Keratinocyte (primary cell): ENCODE measurements around the gene MMD. TPM values are rescaled to one million over a fixed set of nuclear protein-coding genes. Genes with fewer than 3 reads are reported as not detected.

ENCODE experiments used
- DNase-seq: peaks from one replicate; pipeline ENCODE4 v3.0.0-alpha.2; 2011; ENCODE audit warnings: low read depth, missing footprints, low spot score
- FAIRE-seq: peaks from 2 replicates; lab custom pipeline; 2011; peaks lifted over from hg19 to GRCh38; lab: Jason Lieb, UNC
- H2AFZ ChIP-seq: 2 replicates; pipeline ENCODE4 v1.6.0; 2012; ENCODE audit warnings: low read length, control low read depth, inconsistent platforms; ENCODE audit not compliant: control insufficient read depth
- H3K27ac ChIP-seq: 2 replicates; pipeline ENCODE4 v1.5.1; 2011; ENCODE audit warnings: low read length; ENCODE audit not compliant: control insufficient read depth, insufficient read depth
- H3K27me3 ChIP-seq: 3 replicates; pipeline ENCODE4 v1.6.0; 2011; ENCODE audit warnings: low read length; ENCODE audit not compliant: control insufficient read depth, insufficient read depth; ENCODE audit errors: extremely low read depth
- H3K36me3 ChIP-seq, 2 experiments: 2 replicates in 1 of 2; 3 replicates in 1 of 2; pipeline ENCODE4 v1.5.1; 2011; ENCODE audit warnings: low read length in 2 of 2, mild to moderate bottlenecking in 1 of 2; ENCODE audit not compliant: control insufficient read depth in 2 of 2, insufficient read depth in 2 of 2; ENCODE audit errors: extremely low read depth in 1 of 2
- H3K4me1 ChIP-seq: 3 replicates; pipeline ENCODE4 v1.5.1; 2011; ENCODE audit warnings: low read length; ENCODE audit not compliant: control insufficient read depth, insufficient read depth; ENCODE audit errors: extremely low read depth
- H3K4me2 ChIP-seq: 3 replicates; pipeline ENCODE4 v1.6.0; 2011; ENCODE audit warnings: low read depth, low read length; ENCODE audit not compliant: control insufficient read depth, insufficient read depth; ENCODE audit errors: extremely low read depth
- H3K4me3 ChIP-seq, 3 experiments: fragments of 200-600 bp in 1 of 3; sonication (generic) in 1 of 3; 2 replicates in 2 of 3; 3 replicates in 1 of 3; pipeline ENCODE4 v1.5.1; 2011 to 2016; ENCODE audit warnings: low read length in 3 of 3, mild to moderate bottlenecking in 3 of 3, control low read depth in 2 of 3, inconsistent platforms in 1 of 3, low read depth in 1 of 3, mixed read lengths in 1 of 3, mixed run types in 1 of 3, moderate library complexity in 1 of 3; ENCODE audit not compliant: control insufficient read depth in 2 of 3, insufficient read depth in 2 of 3; ENCODE audit errors: extremely low read depth in 1 of 3
- H3K79me2 ChIP-seq: 2 replicates; pipeline ENCODE4 v1.6.0; 2012; ENCODE audit warnings: low read length; ENCODE audit not compliant: control insufficient read depth, insufficient read depth
- H3K9ac ChIP-seq: 3 replicates; pipeline ENCODE4 v1.6.0; 2011; ENCODE audit warnings: low read length; ENCODE audit not compliant: control insufficient read depth, insufficient read depth; ENCODE audit errors: extremely low read depth
- H3K9me1 ChIP-seq: 3 replicates; pipeline ENCODE4 v1.6.0; 2011; ENCODE audit warnings: low read length; ENCODE audit not compliant: control insufficient read depth, insufficient read depth; ENCODE audit errors: extremely low read depth
- H3K9me3 ChIP-seq: 2 replicates; pipeline ENCODE4 v1.5.1; 2012; ENCODE audit warnings: low read depth, low read length; ENCODE audit not compliant: control insufficient read depth
- H4K20me1 ChIP-seq: 3 replicates; pipeline ENCODE4 v1.6.0; 2011; ENCODE audit warnings: low read length; ENCODE audit not compliant: control insufficient read depth, insufficient read depth; ENCODE audit errors: extremely low read depth
- EZH2 ChIP-seq: IDR thresholded peaks from one replicate; pipeline ENCODE4 v1.6.1; 2012; ENCODE audit warnings: inconsistent platforms, mild to moderate bottlenecking, low read length, moderate library complexity
- dilution Hi-C: fragments of 300-500 bp; cut with MboI; formaldehyde crosslinking; loops from one replicate; pipeline ENCODE4 v1.7.0; 2020; ENCODE audit warnings: low sequenced_read_pairs; ENCODE audit not compliant: extremely low pct_ligation_motif_present
- polyA plus RNA-seq, 5 experiments: library from polyadenylated mRNA; depleted of rRNA in 3 of 5; stranded (reverse) in 3 of 5; stranded (forward) in 1 of 5; unstranded in 1 of 5; fragments of >200 nt; gene quantifications; 1 replicate in 1 of 5; 2 replicates in 3 of 5; 3 replicates in 1 of 5; pipeline versions ENCODE4 v1.2.1 to v1.2.3, GENCODE V29; 2011 to 2012; ENCODE audit warnings: missing spikeins in 2 of 5, low read depth in 1 of 5, low replicate concordance in 1 of 5
- TF ChIP-seq, protein P1 (sequence below), 3 experiments: IDR thresholded peaks in 1 of 3; conservative IDR thresholded peaks in 1 of 3; optimal IDR thresholded peaks in 1 of 3; 2 replicates in 2 of 3; 3 replicates in 1 of 3; pipeline versions ENCODE3 to v1.5.1; 2011; ENCODE audit warnings: low read length in 3 of 3, mild to moderate bottlenecking in 3 of 3, moderate library complexity in 2 of 3, control low read depth in 1 of 3, inconsistent platforms in 1 of 3; ENCODE audit not compliant: insufficient read depth in 2 of 3; ENCODE audit errors: extremely low read depth in 1 of 3

The MMD gene
- polyA plus RNA-seq, 1 donor (not counting 4 experiments of a cell fraction or from before 2014, with no cell fraction given) = 6.4 TPM

DNA sequence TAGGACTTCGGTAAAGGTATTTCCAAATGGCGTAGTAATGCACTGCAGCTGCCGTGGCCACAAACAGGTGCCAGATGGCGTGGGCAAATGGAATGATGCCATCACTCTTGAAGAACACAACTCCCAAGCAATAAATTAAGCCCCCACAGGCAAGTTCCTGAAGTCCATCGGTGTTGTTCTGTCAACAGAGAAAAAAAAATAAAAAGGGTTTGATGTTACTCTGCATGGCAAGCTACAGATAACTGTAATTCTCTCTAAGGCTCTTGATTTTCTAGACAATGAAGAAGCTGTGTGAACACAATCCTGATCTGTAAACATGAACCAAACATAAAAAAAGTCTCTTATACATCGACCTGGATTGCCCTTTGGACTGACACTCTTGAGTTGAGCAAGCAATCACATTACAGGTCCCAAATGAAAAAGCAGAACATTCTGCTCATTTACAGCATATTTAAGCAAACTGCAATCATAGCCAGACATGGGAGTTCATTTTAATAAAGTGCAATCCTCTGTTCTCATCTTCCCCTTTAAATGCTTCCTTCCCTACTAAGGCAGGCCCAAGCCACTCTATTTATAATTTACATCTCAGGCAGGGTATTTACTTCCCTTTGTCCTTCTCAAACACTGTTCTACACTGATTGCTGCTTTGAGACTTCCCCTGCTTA, 27.1 kb downstream of the MMD start:
- TF ChIP-seq, protein P1, sequence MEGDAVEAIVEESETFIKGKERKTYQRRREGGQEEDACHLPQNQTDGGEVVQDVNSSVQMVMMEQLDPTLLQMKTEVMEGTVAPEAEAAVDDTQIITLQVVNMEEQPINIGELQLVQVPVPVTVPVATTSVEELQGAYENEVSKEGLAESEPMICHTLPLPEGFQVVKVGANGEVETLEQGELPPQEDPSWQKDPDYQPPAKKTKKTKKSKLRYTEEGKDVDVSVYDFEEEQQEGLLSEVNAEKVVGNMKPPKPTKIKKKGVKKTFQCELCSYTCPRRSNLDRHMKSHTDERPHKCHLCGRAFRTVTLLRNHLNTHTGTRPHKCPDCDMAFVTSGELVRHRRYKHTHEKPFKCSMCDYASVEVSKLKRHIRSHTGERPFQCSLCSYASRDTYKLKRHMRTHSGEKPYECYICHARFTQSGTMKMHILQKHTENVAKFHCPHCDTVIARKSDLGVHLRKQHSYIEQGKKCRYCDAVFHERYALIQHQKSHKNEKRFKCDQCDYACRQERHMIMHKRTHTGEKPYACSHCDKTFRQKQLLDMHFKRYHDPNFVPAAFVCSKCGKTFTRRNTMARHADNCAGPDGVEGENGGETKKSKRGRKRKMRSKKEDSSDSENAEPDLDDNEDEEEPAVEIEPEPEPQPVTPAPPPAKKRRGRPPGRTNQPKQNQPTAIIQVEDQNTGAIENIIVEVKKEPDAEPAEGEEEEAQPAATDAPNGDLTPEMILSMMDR (optimal IDR thresholded peaks at IDR 0.05 in 1 of 3, IDR thresholded peaks at IDR 0.05 in 1 of 3, conservative IDR thresholded peaks at IDR 0.05 in 1 of 3; ENCODE audit: extremely low read depth in 1 of 3, insufficient read depth in 2 of 3, low read length in 3 of 3) = no peak
- Histone ChIP-seq H3K27ac (no peak overlapping the region), H3K27me3 (no peaks in the 10 kb centered on the region), H2AFZ (no peak overlapping the region), H3K9ac (no peak overlapping the region), H3K4me2 (no peak overlapping the region), H3K36me3 (no peaks in the 10 kb centered on the region), H3K79me2 (no peaks in the 10 kb centered on the region), H4K20me1 (no peaks in the 10 kb centered on the region), H3K9me1 (no peaks in the 10 kb centered on the region), H3K4me3 (no peak overlapping the region), H3K4me1 (no peaks in the 10 kb centered on the region), H3K9me3 (no peaks in the 10 kb centered on the region)
- no peak for FAIRE-seq
- no peak for DNase-seq
- dilution Hi-C loops = no loop called here

DNA sequence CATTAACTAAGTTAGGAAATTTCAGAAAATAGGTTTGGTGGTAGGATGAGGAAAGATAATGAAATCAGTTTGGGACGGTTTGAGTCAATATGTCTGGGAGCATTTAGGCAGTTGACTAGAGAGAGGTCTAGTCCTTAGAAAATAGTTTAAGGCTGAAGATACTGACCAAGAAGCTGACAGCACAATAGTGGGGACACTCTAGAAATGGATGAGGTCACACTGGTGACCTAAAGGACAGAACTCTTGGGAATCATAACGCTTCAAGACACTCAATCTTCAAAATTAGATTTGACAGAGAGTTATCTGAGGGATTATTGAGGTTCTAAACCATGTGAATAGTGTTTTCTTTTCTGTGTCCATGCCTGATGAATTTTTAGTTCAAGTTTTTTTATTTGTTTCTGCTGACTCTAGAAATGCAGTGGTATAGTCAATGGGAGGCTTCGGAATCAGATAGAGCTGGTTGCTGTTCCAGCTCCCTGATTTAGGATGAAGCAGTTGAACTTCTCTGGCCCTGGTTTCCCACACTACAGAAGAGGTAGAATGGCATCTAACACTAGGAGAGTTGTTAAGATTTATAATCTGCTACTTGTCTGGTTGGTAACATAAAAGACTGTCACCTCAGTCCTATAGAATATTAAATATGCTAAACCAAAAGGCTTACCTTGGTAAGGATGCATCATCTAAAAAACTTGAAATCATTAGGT, 29.7 kb downstream of the MMD start:
- FAIRE-seq (no peak), DNase-seq (no peak)
- dilution Hi-C loops = no loop called here

More for the DNA sequence above, 29.7 kb downstream of the MMD start:
- H3K9me1 ChIP-seq = no peaks in the 10 kb centered on the region
- no peak overlapping the region for H3K9ac ChIP-seq
- no peaks in the 10 kb centered on the region for H3K4me1 ChIP-seq
- H4K20me1 ChIP-seq = no peaks in the 10 kb centered on the region
- no peak overlapping the region for H3K4me2 ChIP-seq
- no peak overlapping the region for H2AFZ ChIP-seq
- H3K27me3 ChIP-seq = no peaks in the 10 kb centered on the region
- TF ChIP-seq, protein P1 (optimal IDR thresholded peaks at IDR 0.05 in 1 of 3, IDR thresholded peaks at IDR 0.05 in 1 of 3, conservative IDR thresholded peaks at IDR 0.05 in 1 of 3; ENCODE audit: extremely low read depth in 1 of 3, insufficient read depth in 2 of 3, low read length in 3 of 3) = no peak
- TF ChIP-seq EZH2 = no peak
- H3K4me3 ChIP-seq = no peak overlapping the region
- H3K36me3 ChIP-seq = no peaks in the 10 kb centered on the region
- no peak overlapping the region for H3K27ac ChIP-seq
- H3K79me2 ChIP-seq = no peaks in the 10 kb centered on the region
- no peaks in the 10 kb centered on the region for H3K9me3 ChIP-seq
